Middle frontal gyrus (tissue), 1 donor: ENCODE measurements around the gene DIRAS1.

Experiments
- DNase-seq: peaks from one replicate; pipeline ENCODE4 v3.0.0-alpha.2; 2015; ENCODE audit warnings: low spot score; ENCODE audit errors: extremely low spot score

Gene DIRAS1

GRCh38 chr19:2755811-2756210 lies 34.6 kb upstream of the DIRAS1 start:
- DNase-seq = no peak

DNA sequence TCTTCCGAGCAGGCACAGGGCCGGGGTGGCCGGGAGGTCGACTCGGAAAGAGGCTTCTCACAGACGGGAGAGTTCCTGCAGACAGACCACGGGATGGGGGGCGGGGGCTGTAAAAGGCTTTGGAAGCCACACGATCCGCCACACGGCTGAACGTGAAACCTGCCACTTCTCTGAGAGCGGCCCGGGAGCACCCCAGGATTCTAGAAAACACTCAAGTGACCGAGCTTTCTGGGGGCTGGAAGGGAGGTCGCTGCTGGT lies 34.2 kb upstream of the DIRAS1 start:
- no peak for DNase-seq

- no peak for DNase-seq
Observed at GRCh38 chr19:2754659-2755447, 33.7 kb upstream of the DIRAS1 start.

DNA sequence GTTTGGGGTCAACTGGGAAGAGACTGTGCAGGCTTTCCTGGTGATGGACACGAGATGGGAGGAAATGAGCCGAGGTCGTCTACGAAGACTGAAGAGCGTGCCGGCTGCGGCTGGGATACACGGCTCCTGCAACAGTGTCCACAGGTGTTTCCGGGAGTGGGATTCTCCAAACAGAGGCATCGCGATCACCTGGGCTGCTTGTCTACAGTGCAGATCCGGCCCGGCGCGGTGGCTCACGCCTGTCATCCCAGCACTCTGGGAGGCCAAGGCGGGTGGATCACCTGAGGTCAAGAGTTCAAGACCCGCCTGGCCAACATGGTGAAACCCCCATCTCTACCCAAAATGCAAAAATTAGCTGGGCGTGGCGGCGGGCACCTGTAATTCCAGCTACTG lies 30.3 kb upstream of the DIRAS1 start:
- DNase-seq = no peak

GRCh38 chr19:2750808-2751437 lies 29.8 kb upstream of the DIRAS1 start:
- no peak for DNase-seq

DNA sequence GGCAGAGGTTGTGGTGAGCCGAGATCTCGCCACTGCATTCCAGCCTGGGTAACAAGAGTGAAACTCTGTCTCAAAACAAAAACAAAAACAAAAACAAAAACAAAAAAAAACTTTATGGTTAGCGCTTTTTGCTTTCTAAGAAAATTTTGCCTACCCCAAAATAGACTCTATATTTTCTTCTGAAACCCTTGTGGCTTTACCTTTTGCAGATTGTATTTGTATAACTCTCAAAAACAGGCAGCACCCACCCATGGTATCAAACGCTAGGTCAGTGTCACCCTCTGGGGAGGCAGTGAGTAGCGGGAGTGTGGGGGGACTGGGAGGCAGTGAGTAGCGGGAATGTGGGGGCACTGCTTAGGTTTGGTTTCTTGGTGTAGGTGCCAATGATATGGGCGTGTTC lies 26.2 kb upstream of the DIRAS1 start:
- DNase-seq = no peak

DNA sequence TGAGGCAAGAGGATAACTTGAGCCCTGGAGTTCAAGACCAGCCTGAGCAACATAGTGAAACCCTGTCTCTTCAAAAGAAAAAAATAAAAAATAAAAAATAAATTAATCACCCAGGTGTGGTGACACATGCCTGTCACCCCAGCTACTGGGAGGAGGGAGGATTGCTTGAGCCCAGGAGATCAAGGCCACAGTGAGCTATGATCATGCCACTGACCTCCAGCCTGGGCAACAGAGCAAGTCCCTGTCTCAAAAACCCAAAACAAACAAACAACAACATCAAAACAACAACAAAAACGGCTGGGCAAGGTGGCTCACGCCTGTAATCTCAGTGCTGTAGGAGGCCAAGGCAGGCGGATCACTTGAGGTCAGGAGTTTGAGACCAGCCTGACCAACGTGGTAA lies 22.9 kb upstream of the DIRAS1 start:
- DNase-seq = no peak

DNA sequence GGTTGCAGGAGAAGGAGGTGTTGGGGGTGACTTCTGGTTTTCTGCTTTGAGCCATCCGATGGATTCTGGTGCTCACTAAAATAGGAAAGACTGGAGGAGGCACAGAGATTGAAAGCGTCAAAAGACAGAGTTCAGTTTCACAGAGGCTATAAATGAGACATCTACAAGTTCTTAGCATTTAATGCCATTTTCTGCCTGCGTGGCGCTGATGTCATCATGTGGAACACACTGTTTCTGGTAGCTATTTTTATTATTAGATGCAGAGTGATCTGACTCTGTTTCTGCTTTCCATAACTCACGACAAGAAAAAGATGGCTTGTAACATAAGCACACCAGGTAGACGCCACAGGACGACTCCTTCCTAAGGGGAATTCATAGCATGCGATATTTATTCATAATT lies 21.9 kb upstream of the DIRAS1 start:
- peak; percentile 30 for DNase-seq

DNA sequence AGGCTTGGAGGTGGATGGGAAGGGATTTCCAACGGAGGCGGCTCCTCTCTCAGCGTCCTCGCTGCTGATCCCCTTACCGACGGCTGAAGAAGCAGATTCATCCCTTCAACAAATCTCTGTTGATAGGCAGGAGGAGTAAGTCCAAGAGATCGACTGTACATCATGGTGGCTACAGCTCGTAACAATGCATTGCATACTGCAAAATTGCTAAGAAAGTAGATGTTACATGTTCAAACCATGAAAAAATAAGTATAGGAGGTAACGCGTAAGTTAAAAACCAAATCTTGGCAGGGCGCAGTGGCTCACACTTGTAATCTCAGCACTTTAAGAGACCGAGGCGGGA lies 19.1 kb upstream of the DIRAS1 start:
- DNase-seq = no peak

GRCh38 chr19:2739602-2740313 lies 18.6 kb upstream of the DIRAS1 start, which contains the start of gene SLC39A3:
TSS of gene SLC39A3 (minus strand) at chr19:2740017. CDS start at chr19:2737257, 2,760 bp downstream.
- peak; percentile 98 for DNase-seq

- no peak for DNase-seq
Observed at GRCh38 chr19:2736550-2737190, 15.5 kb upstream of the DIRAS1 start.

GRCh38 chr19:2735374-2735773 lies 14.2 kb upstream of the DIRAS1 start:
- DNase-seq = no peak

- DNase-seq = no peak
Observed at GRCh38 chr19:2734589-2735288, 13.6 kb upstream of the DIRAS1 start.

GRCh38 chr19:2733930-2734588 lies 12.9 kb upstream of the DIRAS1 start:
- DNase-seq = no peak

DNA sequence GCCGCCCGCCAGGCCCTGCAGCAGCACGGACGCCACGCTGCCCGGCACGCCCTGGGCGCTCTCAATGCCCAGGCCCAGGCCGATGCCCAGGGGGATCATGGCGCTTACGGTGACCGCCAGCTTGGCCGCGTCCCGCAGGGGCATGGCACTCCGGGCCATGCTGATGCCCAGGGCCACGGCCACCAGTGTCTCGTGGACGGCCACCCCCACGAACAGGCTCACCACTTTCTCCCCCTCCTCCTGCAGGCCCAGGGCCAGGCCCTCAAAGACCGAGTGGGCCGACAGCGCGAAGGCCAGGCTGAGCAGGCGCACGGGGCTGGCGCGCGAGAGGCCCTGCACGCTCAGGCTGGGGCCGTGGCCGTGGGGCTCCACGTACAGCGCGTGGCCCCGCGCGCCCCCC lies 11.7 kb upstream of the DIRAS1 start:
- no peak for DNase-seq

DNA sequence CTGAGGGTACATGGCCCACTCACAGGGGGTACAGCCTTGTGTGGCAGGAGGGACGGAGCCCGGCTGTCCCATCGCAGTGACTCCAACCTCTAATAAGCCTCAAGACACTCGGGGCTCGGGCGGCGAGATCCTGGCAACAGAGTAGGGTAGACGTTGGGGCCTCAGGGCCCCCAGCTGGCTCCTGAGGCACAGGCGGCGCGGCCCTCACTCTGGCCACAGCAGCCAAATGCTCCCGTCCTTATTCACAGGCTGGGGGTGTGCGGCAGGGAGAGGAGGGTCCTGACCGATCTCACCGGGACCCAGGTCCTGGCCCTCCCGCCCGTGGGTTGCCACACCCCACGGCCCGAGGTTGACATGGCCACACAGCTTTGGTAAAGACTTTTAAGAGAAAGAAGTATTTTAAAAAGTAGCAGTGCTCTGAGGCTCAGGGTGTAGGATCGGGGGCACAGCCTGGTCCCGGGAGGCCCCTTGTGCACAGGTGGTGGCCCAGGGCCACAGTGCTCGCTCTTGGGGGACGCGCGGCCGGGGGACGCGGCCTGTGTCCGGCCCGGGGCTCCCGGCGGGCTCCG lies 11.1 kb upstream of the DIRAS1 start:
- no peak for DNase-seq

DNA sequence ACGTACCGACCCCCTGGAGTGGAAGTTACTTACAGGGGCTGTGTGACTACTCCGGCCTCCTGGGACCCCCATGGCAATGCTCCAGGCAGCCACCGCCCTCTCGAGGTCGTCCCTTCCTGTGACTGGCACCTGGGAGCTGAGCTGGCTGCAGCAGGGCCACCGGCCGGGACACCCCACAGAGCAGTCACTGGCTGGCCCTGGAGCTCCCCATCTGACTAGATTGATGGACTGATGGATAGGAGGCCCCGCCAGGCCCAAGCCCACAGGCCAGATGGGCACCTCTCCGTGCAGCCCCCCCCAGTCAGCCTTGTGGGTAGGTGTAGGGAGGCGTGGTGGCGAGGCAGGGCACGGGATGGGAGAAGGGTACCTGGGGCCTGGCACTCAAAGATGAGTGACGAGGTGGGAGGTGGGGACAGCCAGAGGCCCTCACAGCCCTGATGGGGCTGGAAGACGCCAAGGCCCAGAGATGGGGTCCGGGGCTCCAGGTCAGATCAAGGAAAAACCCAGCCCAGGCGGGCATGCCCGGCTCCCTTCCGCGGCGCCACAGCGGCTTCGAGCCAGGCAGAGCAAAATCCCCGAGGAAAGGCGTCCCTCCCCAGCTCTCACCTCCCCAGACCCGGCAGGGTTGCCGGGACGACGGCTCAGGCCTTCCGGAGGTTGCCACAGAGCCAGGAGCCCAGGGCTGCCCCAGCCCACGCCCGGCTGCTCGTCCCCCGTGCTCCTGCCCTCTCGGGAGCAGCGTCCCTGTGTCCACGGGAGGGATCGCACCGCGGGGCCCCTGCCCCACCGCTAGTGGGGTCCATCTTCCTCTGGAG lies 10.2 kb upstream of the DIRAS1 start:
- DNase-seq = no peak

- DNase-seq = no peak
Observed at GRCh38 chr19:2729943-2730818, 9.0 kb upstream of the DIRAS1 start.
